Activated CD8-positive, alpha-beta T cell treated with anti-CD3 and anti-CD28 coated beads, Interleukin-2, amount 10 ng/mL, durations not matched to agents 7 days and 5 days (primary cell): ENCODE data around the gene TFPI. TPM values are rescaled to one million over a fixed set of nuclear protein-coding genes. Genes with fewer than 3 reads are reported as not detected.

Experiments used
- ATAC-seq: fragments of 150-1000 bp; cut with Tn5 transposase; one replicate; pipeline ENCODE4 v1.10.0; 2021; ENCODE audit warnings: moderate library complexity
- CTCF ChIA-PET: fragments of 350-600 bp; sonication (Branson Sonifier 250); formaldehyde crosslinking; loops from one replicate; lab custom pipeline; 2021; ENCODE audit warnings: antibody characterized with exemption; lab: Charles Lee
- POLR2A ChIA-PET: fragments of 350-600 bp; sonication (Branson Sonifier 250); formaldehyde crosslinking; loops from one replicate; lab custom pipeline; 2021; ENCODE audit warnings: antibody characterized with exemption; lab: Charles Lee
- DNase-seq: peaks from one replicate; pipeline ENCODE4 v3.0.0-alpha.2; 2020
- H3K27ac Mint-ChIP-seq: one replicate; pipeline ENCODE4 v1.8.0; 2021; ENCODE audit warnings: mild to moderate bottlenecking, mixed read lengths
- H3K27me3 Mint-ChIP-seq: one replicate; pipeline ENCODE4 v1.8.0; 2021; ENCODE audit warnings: low read depth, mixed read lengths
- H3K36me3 Mint-ChIP-seq: one replicate; pipeline ENCODE4 v1.8.0; 2021; ENCODE audit warnings: low read depth, mixed read lengths
- H3K4me1 Mint-ChIP-seq: one replicate; pipeline ENCODE4 v1.8.0; 2021; ENCODE audit warnings: low read depth, mixed read lengths
- H3K4me3 Mint-ChIP-seq: one replicate; pipeline ENCODE4 v1.8.0; 2021; ENCODE audit warnings: mild to moderate bottlenecking, mixed read lengths
- H3K9me3 Mint-ChIP-seq: one replicate; pipeline ENCODE4 v1.8.0; 2022; ENCODE audit warnings: mixed read lengths; ENCODE audit not compliant: insufficient read depth
- total RNA-seq, 2 experiments: library from RNA; stranded (reverse); gene quantifications; one replicate each; pipeline ENCODE4 v1.2.3, GENCODE V29; 2021

Gene TFPI
- total RNA-seq, 2 experiments from 2014 or later: not detected

DNA sequence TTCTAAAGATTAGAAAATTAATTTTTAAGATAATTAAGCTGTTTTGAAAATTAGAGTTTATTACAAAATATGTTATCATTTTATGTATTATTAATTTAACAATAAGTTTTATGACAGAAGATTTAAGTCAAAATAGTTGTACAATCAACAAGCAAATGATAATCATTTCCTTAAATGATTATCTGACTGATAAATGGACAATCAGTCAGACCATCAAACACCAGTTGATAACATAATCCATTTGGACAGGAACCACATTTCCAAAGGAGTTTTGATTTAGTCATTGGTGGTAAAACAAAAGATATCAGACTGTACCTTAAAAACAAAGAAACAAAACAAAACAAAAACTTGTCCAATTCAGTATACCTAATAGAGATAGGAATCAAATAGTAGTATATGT, 1.9 kb downstream of the TFPI start:
- Mint-ChIP-seq H3K36me3 (no peaks in the 10 kb centered on the region), H3K27me3 (peaks cover 14% of the 10 kb centered on the region), H3K9me3 (no peaks in the 10 kb centered on the region), H3K4me3 (no peak overlapping the region), H3K4me1 (peaks cover 7% of the 10 kb centered on the region), H3K27ac (no peak overlapping the region)
- POLR2A ChIA-PET: no interaction called here
- ATAC-seq: no peak
- DNase-seq: no peak
- CTCF ChIA-PET: no interaction called here

DNA sequence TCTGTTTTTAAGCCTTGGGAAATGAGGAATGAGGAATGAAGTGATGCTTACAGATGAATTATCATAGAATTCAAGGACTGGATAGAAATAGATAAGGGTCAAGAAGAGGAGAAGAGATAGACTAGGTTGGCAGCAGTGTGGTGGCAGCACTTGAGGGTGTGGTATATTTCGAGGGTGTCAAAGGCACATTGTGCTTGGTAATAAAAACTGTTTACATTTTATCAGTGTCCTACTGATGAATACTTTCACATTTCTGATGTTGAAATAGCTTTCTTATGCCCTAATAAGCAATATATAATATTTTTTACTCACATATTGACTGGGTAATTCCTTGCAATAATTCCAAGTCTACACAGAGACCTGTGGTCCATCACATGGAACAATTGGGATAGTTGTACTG, 3.4 kb downstream of the TFPI start:
- Mint-ChIP-seq H3K27ac (no peak overlapping the region), H3K4me3 (no peak overlapping the region), H3K4me1 (peaks cover 7% of the 10 kb centered on the region), H3K9me3 (no peaks in the 10 kb centered on the region), H3K36me3 (no peaks in the 10 kb centered on the region), H3K27me3 (peaks cover 14% of the 10 kb centered on the region)
- CTCF ChIA-PET: interaction anchor here (1.1 kb wide), 1 partner anchor 31 kb away, joined by 3 read pairs; no protein-coding TSS in a partner anchor
- ATAC-seq (no peak), DNase-seq (no peak)
- POLR2A ChIA-PET: no interaction called here

DNA sequence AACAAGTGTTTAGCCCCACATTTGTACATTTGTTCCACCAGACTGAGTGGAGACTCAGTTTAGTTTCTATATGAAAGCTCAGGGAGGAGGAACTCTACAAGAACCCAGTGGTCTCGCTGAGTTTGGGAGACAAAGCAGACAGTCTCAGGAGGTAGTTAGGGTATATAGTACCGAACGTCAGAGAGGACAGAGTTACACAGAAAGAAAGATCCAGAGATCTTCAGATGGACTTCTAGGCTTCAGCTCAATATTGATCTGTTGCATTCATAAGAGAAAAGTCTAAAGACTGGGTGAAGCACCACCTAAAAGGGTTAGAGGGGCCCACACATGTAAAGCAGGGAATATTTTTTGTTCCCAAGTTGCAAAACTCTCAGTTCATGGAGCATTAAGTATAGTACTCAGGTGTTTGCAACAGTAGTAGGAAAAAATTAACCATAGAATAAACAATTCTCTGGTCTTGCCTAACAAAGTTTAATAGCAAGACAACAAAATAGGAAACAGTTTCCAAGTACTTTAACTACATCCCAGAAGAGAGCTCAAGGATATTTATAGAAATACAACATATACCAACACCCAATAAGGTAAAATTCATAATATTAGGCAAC, 4.2 kb downstream of the TFPI start:
- H3K27me3 Mint-ChIP-seq: peaks cover 12% of the 10 kb centered on the region
- peaks cover 7% of the 10 kb centered on the region for H3K4me1 Mint-ChIP-seq
- CTCF ChIA-PET: interaction anchor here (1.0 to 1.1 kb wide), 3 partner anchors 32 to 50 kb away, joined by 3 to 5 read pairs (median 3); no protein-coding TSS in a partner anchor
- no peaks in the 10 kb centered on the region for H3K36me3 Mint-ChIP-seq
- POLR2A ChIA-PET: no interaction called here
- H3K27ac Mint-ChIP-seq: no peak overlapping the region
- H3K9me3 Mint-ChIP-seq: no peaks in the 10 kb centered on the region
- DNase-seq: no peak
- ATAC-seq: no peak
- H3K4me3 Mint-ChIP-seq: no peak overlapping the region

DNA sequence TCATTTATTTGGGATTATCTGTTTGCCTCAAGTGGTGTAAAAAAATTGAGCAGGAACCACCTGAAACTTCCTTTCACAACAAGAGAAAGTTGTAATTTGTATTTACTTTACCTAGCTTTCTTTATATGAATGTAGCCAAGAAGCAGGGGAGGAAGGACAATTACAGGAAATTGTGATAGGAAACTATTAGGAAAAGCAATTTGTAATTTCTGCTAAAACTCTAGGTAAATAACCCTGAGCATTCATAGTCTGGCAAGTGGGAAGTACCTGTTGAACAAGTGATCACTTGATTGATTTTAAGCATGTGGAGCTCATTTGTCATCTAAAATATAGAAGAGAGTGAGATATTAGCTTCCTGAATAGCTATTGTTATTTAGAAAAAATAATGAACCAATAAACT, 5.0 kb downstream of the TFPI start:
- ATAC-seq: no peak
- CTCF ChIA-PET: interaction anchor here (1.0 to 1.1 kb wide), 2 partner anchors 44 to 49 kb away, joined by 3 to 5 read pairs; no protein-coding TSS in a partner anchor
- H3K9me3 Mint-ChIP-seq: no peaks in the 10 kb centered on the region
- peaks cover 11% of the 10 kb centered on the region for H3K27me3 Mint-ChIP-seq
- no peak overlapping the region for H3K27ac Mint-ChIP-seq
- H3K36me3 Mint-ChIP-seq: no peaks in the 10 kb centered on the region
- DNase-seq: no peak
- POLR2A ChIA-PET: no interaction called here
- H3K4me3 Mint-ChIP-seq: no peak overlapping the region
- H3K4me1 Mint-ChIP-seq: peaks cover 4% of the 10 kb centered on the region

DNA sequence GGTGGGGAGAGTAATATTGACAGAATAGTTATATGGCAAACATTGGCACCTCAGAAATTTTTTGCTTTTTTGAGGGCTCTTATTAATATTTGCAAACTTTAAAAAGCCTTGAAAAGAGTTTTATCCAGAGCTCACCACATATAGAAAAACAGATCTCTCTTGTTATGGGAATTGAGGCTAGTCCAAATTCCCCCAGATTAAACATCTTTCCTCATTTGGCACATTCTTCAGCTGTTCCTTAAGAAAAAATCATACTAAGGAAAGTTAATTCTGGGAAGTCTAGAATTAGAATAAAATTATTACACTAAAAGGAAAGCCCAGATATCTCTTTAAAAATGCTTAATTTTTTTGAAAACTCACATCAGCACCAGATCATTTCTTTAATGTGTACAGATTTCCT, 5.6 kb downstream of the TFPI start:
- Mint-ChIP-seq H3K27ac (no peak overlapping the region), H3K36me3 (no peaks in the 10 kb centered on the region), H3K27me3 (peaks cover 8% of the 10 kb centered on the region), H3K4me3 (no peak overlapping the region), H3K4me1 (no peaks in the 10 kb centered on the region), H3K9me3 (no peaks in the 10 kb centered on the region)
- POLR2A ChIA-PET: no interaction called here
- no peak for ATAC-seq
- CTCF ChIA-PET: interaction anchor here (0.9 to 1.1 kb wide), 3 partner anchors 8 to 49 kb away, joined by 3 to 5 read pairs (median 3); no protein-coding TSS in a partner anchor
- DNase-seq: no peak

DNA sequence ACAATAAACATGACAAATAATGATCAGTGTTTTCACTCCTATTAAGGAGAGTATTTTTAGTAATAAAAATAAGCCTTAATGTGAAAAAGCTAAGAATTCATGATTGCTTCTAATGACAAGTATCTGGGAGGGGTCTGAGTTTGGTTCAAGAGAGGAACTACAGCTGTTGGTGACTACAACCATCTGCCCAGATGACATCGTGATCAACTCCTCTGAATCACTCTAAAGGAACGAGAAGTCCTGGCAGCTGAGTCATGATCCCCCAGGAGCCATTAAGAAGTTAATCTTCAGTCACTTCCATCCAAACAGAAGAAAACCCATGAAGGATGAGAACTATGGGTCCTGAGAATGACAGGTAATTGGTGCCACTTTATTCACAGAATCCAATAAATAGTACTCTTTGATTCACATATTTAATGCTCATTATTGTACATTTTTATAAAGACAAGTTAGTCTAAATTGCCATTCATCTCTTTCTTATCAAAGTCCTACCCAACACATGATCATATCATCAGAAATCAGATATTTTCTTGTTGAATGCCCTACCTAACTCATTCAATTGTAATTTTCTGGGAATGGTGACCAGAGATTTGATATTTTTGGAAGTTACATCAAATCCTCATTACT, 6.8 kb downstream of the TFPI start:
- no peak overlapping the region for H3K4me3 Mint-ChIP-seq
- CTCF ChIA-PET: no interaction called here
- ATAC-seq (no peak), DNase-seq (no peak)
- H3K4me1 Mint-ChIP-seq: no peaks in the 10 kb centered on the region
- POLR2A ChIA-PET: no interaction called here
- no peaks in the 10 kb centered on the region for H3K36me3 Mint-ChIP-seq
- no peak overlapping the region for H3K27ac Mint-ChIP-seq
- H3K9me3 Mint-ChIP-seq: no peaks in the 10 kb centered on the region
- H3K27me3 Mint-ChIP-seq: peaks cover 6% of the 10 kb centered on the region

DNA sequence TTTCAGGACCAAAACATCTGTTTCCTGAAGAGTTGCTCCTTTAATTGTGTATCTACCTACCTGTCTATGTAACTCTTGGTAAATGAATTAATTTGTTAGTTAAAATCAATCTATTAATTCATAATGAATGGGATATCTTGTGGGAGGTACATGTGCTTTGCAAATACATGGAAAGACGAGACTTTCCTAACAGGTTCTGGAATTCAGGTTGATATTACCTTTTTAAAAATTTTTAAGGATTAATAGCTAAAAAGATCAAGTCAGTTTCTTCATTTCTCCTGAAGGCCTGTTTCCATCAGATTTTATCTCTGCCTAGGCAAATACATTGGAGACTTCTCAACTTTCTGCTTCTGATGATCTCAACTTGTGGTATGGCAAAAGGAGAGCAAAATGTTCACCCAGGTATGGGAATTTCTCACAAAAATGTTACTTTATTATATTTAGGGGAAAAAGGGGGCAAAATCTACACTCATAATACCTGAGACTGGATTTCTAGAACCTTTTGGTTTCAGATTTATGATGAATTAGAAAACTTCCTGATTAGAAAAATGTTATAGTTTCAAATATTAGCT, 7.4 kb downstream of the TFPI start:
- Mint-ChIP-seq H3K9me3 (no peaks in the 10 kb centered on the region), H3K36me3 (no peaks in the 10 kb centered on the region), H3K27ac (no peak overlapping the region), H3K4me1 (no peaks in the 10 kb centered on the region), H3K27me3 (peaks cover 6% of the 10 kb centered on the region), H3K4me3 (no peak overlapping the region)
- DNase-seq (no peak), ATAC-seq (no peak)
- ChIA-PET POLR2A (no interaction called here), CTCF (no interaction called here)

DNA sequence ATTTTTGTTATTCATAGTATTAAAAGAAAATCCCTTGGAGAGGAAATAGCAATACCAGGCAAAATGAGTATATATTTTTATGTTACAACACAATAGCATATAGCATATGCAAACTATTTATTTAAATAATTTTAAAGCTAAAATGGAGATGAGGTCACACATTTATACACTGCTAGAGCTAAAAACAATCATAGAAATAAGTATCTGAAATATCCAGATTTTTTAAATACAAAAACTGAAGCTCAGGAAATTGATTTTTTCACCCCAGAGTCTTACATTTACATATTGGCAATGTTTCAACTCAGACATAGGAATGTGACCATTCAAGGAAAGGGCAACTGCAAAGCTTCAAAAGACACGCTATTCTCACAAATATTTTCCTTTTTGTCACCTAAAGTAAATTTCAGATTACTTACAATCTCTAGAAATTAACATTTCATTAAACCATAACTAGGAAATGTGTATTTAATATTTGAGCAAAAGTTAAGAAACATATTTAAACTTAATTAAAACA, 8.9 kb downstream of the TFPI start:
- no peak overlapping the region for H3K27ac Mint-ChIP-seq
- no peaks in the 10 kb centered on the region for H3K36me3 Mint-ChIP-seq
- H3K4me3 Mint-ChIP-seq: no peak overlapping the region
- ChIA-PET CTCF (interaction anchor here (0.7 kb wide), 1 partner anchor 45 kb away, joined by 4 read pairs; no protein-coding TSS in a partner anchor), POLR2A (no interaction called here)
- no peaks in the 10 kb centered on the region for H3K4me1 Mint-ChIP-seq
- no peaks in the 10 kb centered on the region for H3K9me3 Mint-ChIP-seq
- ATAC-seq (no peak), DNase-seq (no peak)
- peaks cover 4% of the 10 kb centered on the region for H3K27me3 Mint-ChIP-seq

DNA sequence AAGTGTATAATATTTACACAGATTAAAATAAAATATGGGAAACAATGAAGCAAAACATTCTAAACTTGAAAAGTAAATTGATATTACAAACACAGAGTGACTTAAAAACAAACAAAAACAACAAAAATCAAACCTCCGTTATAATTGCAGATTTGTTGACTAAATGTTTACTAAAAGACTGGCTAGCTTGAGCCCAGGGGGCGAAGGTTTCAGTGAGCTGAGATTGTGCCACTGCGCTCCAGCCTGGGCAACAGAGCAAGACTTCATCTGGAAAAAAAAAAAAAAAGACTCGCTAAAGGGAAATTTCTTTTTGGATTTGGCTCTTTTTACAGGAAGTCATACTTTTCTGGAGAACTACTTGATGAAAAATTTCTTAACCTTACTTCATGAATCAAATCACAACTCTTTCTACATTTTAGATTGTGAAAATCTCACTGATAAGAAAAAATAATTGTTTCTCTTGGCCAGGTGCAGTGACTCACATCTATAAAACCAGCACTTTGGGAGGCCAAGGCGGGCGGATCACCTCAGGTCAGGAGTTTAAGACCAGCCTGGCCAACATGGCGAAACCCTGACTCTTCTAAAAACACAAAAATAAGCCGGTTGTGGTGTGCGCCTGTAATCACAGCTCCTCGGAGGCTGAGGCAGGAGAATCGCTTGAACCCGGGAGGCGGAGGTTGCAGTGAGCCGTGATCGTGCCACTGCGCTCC, 9.7 kb downstream of the TFPI start:
- H3K4me3 Mint-ChIP-seq: no peak overlapping the region
- H3K27ac Mint-ChIP-seq: no peak overlapping the region
- H3K4me1 Mint-ChIP-seq: no peaks in the 10 kb centered on the region
- ChIA-PET CTCF (interaction anchor here (0.7 kb wide), 1 partner anchor 44 kb away, joined by 4 read pairs; no protein-coding TSS in a partner anchor), POLR2A (no interaction called here)
- ATAC-seq: no peak
- H3K9me3 Mint-ChIP-seq: no peaks in the 10 kb centered on the region
- no peaks in the 10 kb centered on the region for H3K36me3 Mint-ChIP-seq
- H3K27me3 Mint-ChIP-seq: peaks cover 4% of the 10 kb centered on the region
- DNase-seq: no peak

DNA sequence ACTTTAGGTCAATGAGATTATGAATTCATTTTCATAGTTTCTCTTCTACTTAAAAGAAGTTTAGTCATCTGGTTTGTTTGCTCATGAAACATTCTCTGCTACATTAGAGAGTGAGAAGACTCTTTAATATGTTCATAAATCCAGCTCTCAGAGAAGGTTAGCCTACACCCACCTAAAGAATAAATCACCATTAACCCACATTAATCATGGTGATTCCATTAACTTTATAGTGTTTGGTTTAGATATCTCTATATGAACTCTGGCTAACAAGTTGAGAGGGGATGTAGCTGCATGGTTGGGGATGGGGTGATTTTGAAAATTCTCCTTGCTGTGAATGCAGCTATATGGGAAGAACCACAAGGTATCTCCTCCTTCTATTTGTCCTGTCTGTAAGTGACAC, 10.7 kb downstream of the TFPI start:
- H3K4me3 Mint-ChIP-seq: no peak overlapping the region
- H3K9me3 Mint-ChIP-seq: no peaks in the 10 kb centered on the region
- DNase-seq (no peak), ATAC-seq (no peak)
- peaks cover 4% of the 10 kb centered on the region for H3K27me3 Mint-ChIP-seq
- no peak overlapping the region for H3K27ac Mint-ChIP-seq
- H3K4me1 Mint-ChIP-seq: no peaks in the 10 kb centered on the region
- ChIA-PET CTCF (no interaction called here), POLR2A (no interaction called here)
- H3K36me3 Mint-ChIP-seq: no peaks in the 10 kb centered on the region

DNA sequence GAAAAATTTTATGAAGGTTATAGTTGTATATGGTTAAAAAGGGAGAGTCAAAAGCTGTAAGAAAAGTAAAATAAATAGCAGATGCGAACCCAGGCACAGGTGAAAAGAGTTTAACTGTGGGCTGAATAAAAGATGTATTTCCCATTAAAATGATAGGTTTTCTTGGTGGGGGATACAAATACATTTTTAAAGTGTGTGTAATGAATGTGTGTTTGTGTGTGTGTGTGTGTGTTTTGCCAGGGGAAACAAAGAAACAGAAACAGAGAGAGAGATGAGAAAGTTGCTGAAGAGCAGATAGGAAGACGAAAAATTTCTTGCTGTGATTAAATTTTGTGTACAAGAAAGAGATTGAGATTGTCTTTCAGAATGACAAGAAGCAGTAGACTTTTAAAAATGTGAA, 12.1 kb downstream of the TFPI start:
- Mint-ChIP-seq H3K9me3 (no peaks in the 10 kb centered on the region), H3K4me1 (no peaks in the 10 kb centered on the region), H3K4me3 (no peak overlapping the region), H3K36me3 (no peaks in the 10 kb centered on the region), H3K27me3 (no peaks in the 10 kb centered on the region), H3K27ac (no peak overlapping the region)
- CTCF ChIA-PET: no interaction called here
- ATAC-seq (no peak), DNase-seq (no peak)
- POLR2A ChIA-PET: no interaction called here
